Measurements from ENCODE around the gene NUDT9.

The NUDT9 gene

GRCh38 chr4:87428979-87429378 lies 6.6 kb downstream of the NUDT9 start:
- no peaks in the 10 kb centered on the region for H3K9me3 ChIP-seq (ENCODE audit: control insufficient read depth, insufficient read depth, low read length)
- no peak overlapping the region for H3K4me3 ChIP-seq (ENCODE audit: low read length)
- H3K9me2 ChIP-seq (replicated peaks; ENCODE audit: control insufficient read depth, low read length), result no peaks in the 10 kb centered on the region
- H3K27me3 ChIP-seq (ENCODE audit: control insufficient read depth, low read length), result no peaks in the 10 kb centered on the region
- peaks cover 11% of the 10 kb centered on the region for H3K4me1 ChIP-seq (ENCODE audit: control insufficient read depth, low read length)
- no peaks in the 10 kb centered on the region for H3K36me3 ChIP-seq (ENCODE audit: control insufficient read depth, low read length)
- no peak overlapping the region for H3K27ac ChIP-seq (ENCODE audit: low read depth, low read length)
- peaks cover 97% of the 10 kb centered on the region for H3K79me2 ChIP-seq (ENCODE audit: control insufficient read depth, low read length)
- no peak overlapping the region for H3K4me2 ChIP-seq (ENCODE audit: low read length)
- no peak for TF ChIP-seq CTCF (IDR thresholded peaks at IDR 0.05; ENCODE audit: low read depth, low read length, poor library complexity, severe bottlenecking)
- TF ChIP-seq EZH2phosphoT487 (IDR thresholded peaks at IDR 0.05; ENCODE audit: borderline replicate concordance, low read length), result no peak
- peaks cover 2% of the 10 kb centered on the region; the same call in 1 of the 2 replicates for H4K20me1 ChIP-seq (ENCODE audit: control insufficient read depth, insufficient read depth, low read depth, low read length)
- H3F3A ChIP-seq (ENCODE audit: control insufficient read depth, insufficient read depth), result no peaks in the 10 kb centered on the region

- Histone ChIP-seq H3K9me2 (replicated peaks; ENCODE audit: control insufficient read depth, low read length) (no peaks in the 10 kb centered on the region), H3K4me2 (ENCODE audit: low read length) (no peak overlapping the region), H3K27me3 (ENCODE audit: control insufficient read depth, low read length) (no peaks in the 10 kb centered on the region), H3K27ac (ENCODE audit: low read depth, low read length) (no peak overlapping the region), H3K36me3 (ENCODE audit: control insufficient read depth, low read length) (no peaks in the 10 kb centered on the region), H3K9me3 (ENCODE audit: control insufficient read depth, insufficient read depth, low read length) (no peaks in the 10 kb centered on the region), H3F3A (ENCODE audit: control insufficient read depth, insufficient read depth) (no peaks in the 10 kb centered on the region), H3K79me2 (ENCODE audit: control insufficient read depth, low read length) (peaks cover 94% of the 10 kb centered on the region), H3K4me3 (ENCODE audit: low read length) (no peak overlapping the region), H3K4me1 (ENCODE audit: control insufficient read depth, low read length) (peaks cover under 1% of the 10 kb centered on the region), H4K20me1 (ENCODE audit: control insufficient read depth, insufficient read depth, low read depth, low read length) (no peaks in the 10 kb centered on the region)
- TF ChIP-seq EZH2phosphoT487 (IDR thresholded peaks at IDR 0.05; ENCODE audit: borderline replicate concordance, low read length), result no peak
- TF ChIP-seq CTCF (IDR thresholded peaks at IDR 0.05; ENCODE audit: low read depth, low read length, poor library complexity, severe bottlenecking), result no peak
Measured at GRCh38 chr4:87430038-87430437, 7.7 kb downstream of the NUDT9 start.

- H4K20me1 ChIP-seq (ENCODE audit: control insufficient read depth, insufficient read depth, low read depth, low read length), result no peaks in the 10 kb centered on the region
- no peak overlapping the region for H3K27ac ChIP-seq (ENCODE audit: low read depth, low read length)
- peaks cover 70% of the 10 kb centered on the region for H3K79me2 ChIP-seq (ENCODE audit: control insufficient read depth, low read length)
- no peaks in the 10 kb centered on the region for H3K9me2 ChIP-seq (replicated peaks; ENCODE audit: control insufficient read depth, low read length)
- H3K9me3 ChIP-seq (ENCODE audit: control insufficient read depth, insufficient read depth, low read length), result no peaks in the 10 kb centered on the region
- H3K4me2 ChIP-seq (ENCODE audit: low read length), result no peak overlapping the region
- no peaks in the 10 kb centered on the region for H3K27me3 ChIP-seq (ENCODE audit: control insufficient read depth, low read length)
- no peaks in the 10 kb centered on the region for H3F3A ChIP-seq (ENCODE audit: control insufficient read depth, insufficient read depth)
- TF ChIP-seq CTCF (IDR thresholded peaks at IDR 0.05; ENCODE audit: low read depth, low read length, poor library complexity, severe bottlenecking) (no peak), EZH2phosphoT487 (IDR thresholded peaks at IDR 0.05; ENCODE audit: borderline replicate concordance, low read length) (no peak)
- no peak overlapping the region for H3K4me3 ChIP-seq (ENCODE audit: low read length)
- H3K4me1 ChIP-seq (ENCODE audit: control insufficient read depth, low read length), result no peaks in the 10 kb centered on the region
- peaks cover 21% of the 10 kb centered on the region for H3K36me3 ChIP-seq (ENCODE audit: control insufficient read depth, low read length)
Measured at GRCh38 chr4:87433342-87433741, 11.0 kb downstream of the NUDT9 start.
